ENCODE measurements around the gene BSPRY. TPM values are rescaled to one million over a fixed set of nuclear protein-coding genes. Genes with fewer than 3 reads are reported as not detected.

The BSPRY gene
- total and polyA plus RNA-seq, 2 of the 13 experiments (the other 11 are each of a cell fraction or from before 2014, with no cell fraction given): 0.09 to 0.26 TPM

- TF ChIP-seq, protein P1, sequence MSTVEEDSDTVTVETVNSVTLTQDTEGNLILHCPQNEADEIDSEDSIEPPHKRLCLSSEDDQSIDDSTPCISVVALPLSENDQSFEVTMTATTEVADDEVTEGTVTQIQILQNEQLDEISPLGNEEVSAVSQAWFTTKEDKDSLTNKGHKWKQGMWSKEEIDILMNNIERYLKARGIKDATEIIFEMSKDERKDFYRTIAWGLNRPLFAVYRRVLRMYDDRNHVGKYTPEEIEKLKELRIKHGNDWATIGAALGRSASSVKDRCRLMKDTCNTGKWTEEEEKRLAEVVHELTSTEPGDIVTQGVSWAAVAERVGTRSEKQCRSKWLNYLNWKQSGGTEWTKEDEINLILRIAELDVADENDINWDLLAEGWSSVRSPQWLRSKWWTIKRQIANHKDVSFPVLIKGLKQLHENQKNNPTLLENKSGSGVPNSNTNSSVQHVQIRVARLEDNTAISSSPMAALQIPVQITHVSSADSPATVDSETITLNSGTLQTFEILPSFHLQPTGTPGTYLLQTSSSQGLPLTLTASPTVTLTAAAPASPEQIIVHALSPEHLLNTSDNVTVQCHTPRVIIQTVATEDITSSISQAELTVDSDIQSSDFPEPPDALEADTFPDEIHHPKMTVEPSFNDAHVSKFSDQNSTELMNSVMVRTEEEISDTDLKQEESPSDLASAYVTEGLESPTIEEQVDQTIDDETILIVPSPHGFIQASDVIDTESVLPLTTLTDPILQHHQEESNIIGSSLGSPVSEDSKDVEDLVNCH (CRISPR knock-in tag; IDR thresholded peaks at IDR 0.05): no peak
- TF ChIP-seq ZSCAN29 (CRISPR knock-in tag; conservative IDR thresholded peaks at IDR 0.05) (peak; percentile 89; the same call in 1 of the 2 replicates), BORCS8-MEF2B (CRISPR knock-in tag; IDR thresholded peaks at IDR 0.05) (peak; percentile 62; the same call in 1 of the 2 replicates), CHD2 (IDR thresholded peaks at IDR 0.05; ENCODE audit: low read depth, low read length) (no peak), YEATS2 (CRISPR knock-in tag; IDR thresholded peaks at IDR 0.05; ENCODE audit: borderline replicate concordance) (peak; percentile 82; the same call in 1 of the 2 replicates), SIN3B (IDR thresholded peaks at IDR 0.05; ENCODE audit: low read length) (no peak), MAFF (IDR thresholded peaks at IDR 0.05; ENCODE audit: low read depth, low read length) (peak; percentile 21; the same call in 1 of the 2 replicates), DBP (CRISPR knock-in tag; IDR thresholded peaks at IDR 0.05; ENCODE audit: not compliant biosample characterization) (no peak), MATR3 (CRISPR knock-in tag; IDR thresholded peaks at IDR 0.05) (no peak), ZNF207 (IDR thresholded peaks at IDR 0.05; ENCODE audit: borderline replicate concordance) (no peak), ZNF713 (CRISPR knock-in tag; IDR thresholded peaks at IDR 0.05) (no peak), NFIB (CRISPR knock-in tag; IDR thresholded peaks at IDR 0.05; ENCODE audit: borderline replicate concordance) (no peak), ZNF205 (CRISPR knock-in tag; IDR thresholded peaks at IDR 0.05) (peak; percentile 82; the same call in 1 of the 2 replicates), STAT5B (CRISPR knock-in tag; IDR thresholded peaks at IDR 0.05) (no peak), HOXA9 (CRISPR knock-in tag; IDR thresholded peaks at IDR 0.05; ENCODE audit: borderline replicate concordance) (no peak), PHF21A (CRISPR knock-in tag; IDR thresholded peaks at IDR 0.05) (peak; percentile 91), FOXO1 (CRISPR knock-in tag; IDR thresholded peaks at IDR 0.05) (no peak; the same call in 1 of the 2 replicates), ZBTB14 (CRISPR knock-in tag; IDR thresholded peaks at IDR 0.05) (no peak)
- TF ChIP-seq, protein P2, sequence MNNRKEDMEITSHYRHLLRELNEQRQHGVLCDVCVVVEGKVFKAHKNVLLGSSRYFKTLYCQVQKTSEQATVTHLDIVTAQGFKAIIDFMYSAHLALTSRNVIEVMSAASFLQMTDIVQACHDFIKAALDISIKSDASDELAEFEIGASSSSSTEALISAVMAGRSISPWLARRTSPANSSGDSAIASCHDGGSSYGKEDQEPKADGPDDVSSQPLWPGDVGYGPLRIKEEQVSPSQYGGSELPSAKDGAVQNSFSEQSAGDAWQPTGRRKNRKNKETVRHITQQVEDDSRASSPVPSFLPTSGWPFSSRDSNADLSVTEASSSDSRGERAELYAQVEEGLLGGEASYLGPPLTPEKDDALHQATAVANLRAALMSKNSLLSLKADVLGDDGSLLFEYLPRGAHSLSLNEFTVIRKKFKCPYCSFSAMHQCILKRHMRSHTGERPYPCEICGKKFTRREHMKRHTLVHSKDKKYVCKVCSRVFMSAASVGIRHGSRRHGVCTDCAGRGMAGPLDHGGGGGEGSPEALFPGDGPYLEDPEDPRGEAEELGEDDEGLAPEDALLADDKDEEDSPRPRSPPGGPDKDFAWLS (CRISPR knock-in tag; IDR thresholded peaks at IDR 0.05; ENCODE audit: borderline replicate concordance): no peak
- TF ChIP-seq, protein P3, sequence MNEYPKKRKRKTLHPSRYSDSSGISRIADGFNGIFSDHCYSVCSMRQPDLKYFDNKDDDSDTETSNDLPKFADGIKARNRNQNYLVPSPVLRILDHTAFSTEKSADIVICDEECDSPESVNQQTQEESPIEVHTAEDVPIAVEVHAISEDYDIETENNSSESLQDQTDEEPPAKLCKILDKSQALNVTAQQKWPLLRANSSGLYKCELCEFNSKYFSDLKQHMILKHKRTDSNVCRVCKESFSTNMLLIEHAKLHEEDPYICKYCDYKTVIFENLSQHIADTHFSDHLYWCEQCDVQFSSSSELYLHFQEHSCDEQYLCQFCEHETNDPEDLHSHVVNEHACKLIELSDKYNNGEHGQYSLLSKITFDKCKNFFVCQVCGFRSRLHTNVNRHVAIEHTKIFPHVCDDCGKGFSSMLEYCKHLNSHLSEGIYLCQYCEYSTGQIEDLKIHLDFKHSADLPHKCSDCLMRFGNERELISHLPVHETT (CRISPR knock-in tag; conservative IDR thresholded peaks at IDR 0.05): no peak
- TF ChIP-seq, protein P4, sequence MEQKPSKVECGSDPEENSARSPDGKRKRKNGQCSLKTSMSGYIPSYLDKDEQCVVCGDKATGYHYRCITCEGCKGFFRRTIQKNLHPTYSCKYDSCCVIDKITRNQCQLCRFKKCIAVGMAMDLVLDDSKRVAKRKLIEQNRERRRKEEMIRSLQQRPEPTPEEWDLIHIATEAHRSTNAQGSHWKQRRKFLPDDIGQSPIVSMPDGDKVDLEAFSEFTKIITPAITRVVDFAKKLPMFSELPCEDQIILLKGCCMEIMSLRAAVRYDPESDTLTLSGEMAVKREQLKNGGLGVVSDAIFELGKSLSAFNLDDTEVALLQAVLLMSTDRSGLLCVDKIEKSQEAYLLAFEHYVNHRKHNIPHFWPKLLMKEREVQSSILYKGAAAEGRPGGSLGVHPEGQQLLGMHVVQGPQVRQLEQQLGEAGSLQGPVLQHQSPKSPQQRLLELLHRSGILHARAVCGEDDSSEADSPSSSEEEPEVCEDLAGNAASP (CRISPR knock-in tag; IDR thresholded peaks at IDR 0.05; ENCODE audit: borderline replicate concordance): peak; percentile 44; the same call in 1 of the 2 replicates
These were observed 51.9 kb downstream of the BSPRY start, which contains the start of gene ALAD (continued) for GRCh38 chr9:113401027-113401792.
